CD14-positive monocyte (primary cell): Measurements from ENCODE around the gene BMI1. TPM values are rescaled to one million over a fixed set of nuclear protein-coding genes. Genes with fewer than 3 reads are reported as not detected.

Experiments
- DNase-seq, 3 donors: peaks; one replicate each; pipeline ENCODE4 v3.0.0-alpha.2; 2011 to 2022
- H2AFZ ChIP-seq: 2 replicates; pipeline ENCODE4 v1.6.0; 2012; ENCODE audit warnings: mild to moderate bottlenecking, low read depth, low read length, inconsistent platforms; ENCODE audit not compliant: insufficient read depth, poor library complexity, severe bottlenecking
- H3K27ac ChIP-seq, 2 donors: 1 replicate in 1 of 2; 2 replicates in 1 of 2; pipeline ENCODE4 v1.5.1; 2012 to 2013; ENCODE audit warnings: low read length in 2 of 2, control low read depth in 1 of 2, inconsistent platforms in 1 of 2, low read depth in 1 of 2, mild to moderate bottlenecking in 1 of 2
- H3K27me3 ChIP-seq, 2 donors: one replicate each; pipeline versions ENCODE4 v1.6.0 to v1.6.1; 2011 to 2013; ENCODE audit warnings: low read length in 2 of 2; ENCODE audit not compliant: control insufficient read depth in 2 of 2, insufficient read depth in 2 of 2
- H3K36me3 ChIP-seq, 2 donors: replicated peaks in 1 of 2; 1 replicate in 1 of 2; 2 replicates in 1 of 2; pipeline versions ENCODE4 v1.5.1 to v1.6.1; 2012 to 2013; ENCODE audit warnings: low read length in 2 of 2, control low read depth in 1 of 2, inconsistent platforms in 1 of 2, mild to moderate bottlenecking in 1 of 2; ENCODE audit not compliant: insufficient read depth in 2 of 2, control insufficient read depth in 1 of 2
- H3K4me1 ChIP-seq, 2 donors: 1 replicate in 1 of 2; 2 replicates in 1 of 2; pipeline versions ENCODE4 v1.5.1 to v1.6.1; 2012 to 2013; ENCODE audit warnings: low read length in 2 of 2, control low read depth in 1 of 2, inconsistent platforms in 1 of 2, mild to moderate bottlenecking in 1 of 2, moderate library complexity in 1 of 2; ENCODE audit not compliant: insufficient read depth in 2 of 2, control insufficient read depth in 1 of 2
- H3K4me2 ChIP-seq: replicated peaks from 2 replicates; pipeline ENCODE3; 2012; ENCODE audit warnings: low read length, moderate library complexity, mild to moderate bottlenecking; ENCODE audit not compliant: poor library complexity, severe bottlenecking; ENCODE audit errors: extremely low read depth
- H3K4me3 ChIP-seq, 3 experiments: fragments of 200-600 bp in 1 of 3; sonication (generic) in 1 of 3; replicated peaks in 1 of 3; 1 replicate in 2 of 3; 2 replicates in 1 of 3; pipeline ENCODE4 v1.5.1; 2011 to 2013; ENCODE audit warnings: low read length in 3 of 3, mild to moderate bottlenecking in 3 of 3, control low read depth in 2 of 3, low read depth in 2 of 3, inconsistent platforms in 1 of 3, moderate library complexity in 1 of 3
- H3K79me2 ChIP-seq: 2 replicates; pipeline ENCODE4 v1.6.0; 2012; ENCODE audit warnings: mild to moderate bottlenecking, control low read depth, inconsistent platforms, low read length, moderate library complexity; ENCODE audit not compliant: insufficient read depth
- H3K9ac ChIP-seq: 2 replicates; pipeline ENCODE4 v1.6.0; 2017; ENCODE audit warnings: low read length, mild to moderate bottlenecking; ENCODE audit not compliant: insufficient read depth, poor library complexity, severe bottlenecking
- H3K9me3 ChIP-seq, 2 donors: replicated peaks in 1 of 2; 1 replicate in 1 of 2; 2 replicates in 1 of 2; pipeline versions ENCODE4 v1.5.1 to v1.6.1; 2012 to 2013; ENCODE audit warnings: low read length in 2 of 2, control low read depth in 1 of 2; ENCODE audit not compliant: control insufficient read depth in 1 of 2, insufficient read depth in 1 of 2
- H4K20me1 ChIP-seq: 2 replicates; pipeline ENCODE4 v1.6.0; 2012; ENCODE audit warnings: mild to moderate bottlenecking, low read length, control low read depth, moderate library complexity; ENCODE audit not compliant: insufficient read depth
- H3K27ac Mint-ChIP-seq, 7 donors: one replicate each; pipeline ENCODE4 v1.8.0; 2020; ENCODE audit warnings: mild to moderate bottlenecking in 7 of 7, mixed read lengths in 7 of 7, moderate library complexity in 6 of 7, inconsistent platforms in 2 of 7
- H3K27me3 Mint-ChIP-seq, 3 donors: one replicate each; pipeline ENCODE4 v1.8.0; 2021 to 2022; ENCODE audit warnings: low read depth in 3 of 3, mild to moderate bottlenecking in 3 of 3, mixed read lengths in 3 of 3, moderate library complexity in 3 of 3, inconsistent platforms in 1 of 3
- H3K36me3 Mint-ChIP-seq, 2 donors: one replicate each; pipeline ENCODE4 v1.8.0; 2020; ENCODE audit warnings: mixed read lengths in 2 of 2, inconsistent platforms in 1 of 2, mild to moderate bottlenecking in 1 of 2
- H3K4me1 Mint-ChIP-seq: one replicate; pipeline ENCODE4 v1.8.0; 2020; ENCODE audit warnings: mild to moderate bottlenecking, mixed read lengths
- H3K4me3 Mint-ChIP-seq, 2 donors: one replicate each; pipeline ENCODE4 v1.8.0; 2020; ENCODE audit warnings: mild to moderate bottlenecking in 2 of 2, mixed read lengths in 2 of 2, moderate library complexity in 1 of 2
- H3K9me3 Mint-ChIP-seq, 7 donors: one replicate each; pipeline ENCODE4 v1.8.0; 2020 to 2022; ENCODE audit warnings: mixed read lengths in 7 of 7, mild to moderate bottlenecking in 6 of 7, moderate library complexity in 6 of 7, inconsistent platforms in 2 of 7
- CTCF ChIP-seq: fragments of 200-600 bp; IDR thresholded peaks from one replicate; pipeline ENCODE4 v1.8.0; 2022; ENCODE audit warnings: antibody characterized with exemption, mild to moderate bottlenecking
- WGBS: methylation state at CpG from one replicate; pipeline ENCODE4 v1.1.5; 2013; ENCODE audit warnings: missing lambda C conversion rate; ENCODE audit not compliant: insufficient coverage; 5-methylcytosine and 5-hydroxymethylcytosine counted together
- intact Hi-C, 2 donors: fragments of 100-400 bp; cut with micrococcal nuclease; formaldehyde crosslinking; loops; one replicate each; pipeline versions ENCODE4 v1.15.0 to v1.15.1; 2023
- polyA plus RNA-seq, 3 donors: library from polyadenylated mRNA; depleted of rRNA in 1 of 3; unstranded in 2 of 3; stranded (reverse) in 1 of 3; fragments of 300-500 nt in 2 of 3; fragments of >200 nt in 1 of 3; fragmentation: Illumina TruSeq in 2 of 3; gene quantifications; 1 replicate in 2 of 3; 2 replicates in 1 of 3; pipeline ENCODE4 v1.2.3, GENCODE V29; 2012 to 2021

BMI1 gene
- polyA plus RNA-seq, 3 donors: 7.5 to 11.9 (median 11.0) TPM

GRCh38 chr10:22368981-22369380, 48.1 kb downstream of the BMI1 start:
- peak; percentile 38 to 73 (median 38) for DNase-seq
- intact Hi-C loops: no loop called here
- Mint-ChIP-seq H3K4me1 (peaks cover 23% of the 10 kb centered on the region), H3K27me3 (peaks cover 0 to 2% (median 0%) of the 10 kb centered on the region in 3 donors), H3K27ac (peak overlapping the region; percentile 54 to 92 (median 89)), H3K4me3 (no peak overlapping the region), H3K9me3 (peaks cover 0 to 2% (median 0%) of the 10 kb centered on the region in 7 donors), H3K36me3 (no peaks in the 10 kb centered on the region)
- H3K9ac ChIP-seq: peak overlapping the region; percentile 2
- no peaks in the 10 kb centered on the region for H3K79me2 ChIP-seq
- no peak overlapping the region for H3K4me2 ChIP-seq
- no peaks in the 10 kb centered on the region for H3K36me3 ChIP-seq
- no peaks in the 10 kb centered on the region for H3K27me3 ChIP-seq
- WGBS: no CpG with 5 or more reads among the region's 2 CpGs
- H2AFZ ChIP-seq: no peak overlapping the region
- peak overlapping the region in 1 of 2 donors; percentile 71 for H3K27ac ChIP-seq
- H3K4me3 ChIP-seq: no peak overlapping the region
- no peak for TF ChIP-seq CTCF
- peaks cover 14 to 19% of the 10 kb centered on the region in 2 donors for H3K4me1 ChIP-seq
- no peaks in the 10 kb centered on the region for H4K20me1 ChIP-seq
- no peaks in the 10 kb centered on the region for H3K9me3 ChIP-seq

GRCh38 chr10:22369434-22370072, 48.7 kb downstream of the BMI1 start:
- peaks cover 14 to 19% of the 10 kb centered on the region in 2 donors for H3K4me1 ChIP-seq
- H3K36me3 Mint-ChIP-seq: no peaks in the 10 kb centered on the region
- DNase-seq: peak; percentile 88 to 97 (median 96)
- H3K4me2 ChIP-seq: no peak overlapping the region
- H3K36me3 ChIP-seq: no peaks in the 10 kb centered on the region
- 0% methylated on average over 1 of the region's 5 CpGs for WGBS
- peaks cover 0 to 2% (median 0%) of the 10 kb centered on the region in 7 donors for H3K9me3 Mint-ChIP-seq
- H3K27me3 ChIP-seq: no peaks in the 10 kb centered on the region
- H3K27ac ChIP-seq: peak overlapping the region in 1 of 2 donors; percentile 71
- no peaks in the 10 kb centered on the region for H3K9me3 ChIP-seq
- H3K4me3 ChIP-seq: no peak overlapping the region
- H3K4me1 Mint-ChIP-seq: peaks cover 23% of the 10 kb centered on the region
- H3K79me2 ChIP-seq: no peaks in the 10 kb centered on the region
- H3K4me3 Mint-ChIP-seq: no peak overlapping the region
- H3K27me3 Mint-ChIP-seq: peaks cover 0 to 2% (median 0%) of the 10 kb centered on the region in 3 donors
- H3K27ac Mint-ChIP-seq: peak overlapping the region; percentile 54 to 92 (median 89)
- H2AFZ ChIP-seq: no peak overlapping the region
- peak overlapping the region; percentile 2 for H3K9ac ChIP-seq
- no peak for TF ChIP-seq CTCF
- no peaks in the 10 kb centered on the region for H4K20me1 ChIP-seq
- intact Hi-C loops: loop anchor here (10.0 kb wide), 1 partner anchor 65 kb away; no protein-coding TSS in a partner anchor
